HEK293T (cell line): Measurements from ENCODE around the gene IQCC.

ENCODE experiments used
- CTCF ChIA-PET: fragments of 350-600 bp; formaldehyde crosslinking; extraction: SDS; loops from one replicate; lab custom pipeline; 2021; ENCODE audit warnings: antibody characterized with exemption, inconsistent platforms; lab: Yijun Ruan, JAX
- POLR2A ChIA-PET: fragments of 350-600 bp; formaldehyde crosslinking; extraction: SDS; loops from one replicate; lab custom pipeline; 2020; ENCODE audit warnings: antibody characterized with exemption, inconsistent platforms; lab: Yijun Ruan, JAX
- DNase-seq: peaks from one replicate; pipeline ENCODE4 v3.0.0; 2012; ENCODE audit warnings: mixed read lengths; ENCODE audit errors: extremely low spot score
- ARNT ChIP-seq: fragments of 450-650 bp; IDR thresholded peaks from 2 replicates; pipeline ENCODE4 v1.6.1; 2017; ENCODE audit warnings: mild to moderate bottlenecking
- BHLHE40 ChIP-seq: fragments of 450-650 bp; IDR thresholded peaks from 2 replicates; pipeline ENCODE4 v1.6.1; 2016; ENCODE audit warnings: mild to moderate bottlenecking, moderate library complexity, borderline replicate concordance
- CTBP1 ChIP-seq: fragments of 450-650 bp; IDR thresholded peaks from 2 replicates; pipeline ENCODE4 v1.6.1; 2016; ENCODE audit warnings: borderline replicate concordance
- ELF4 ChIP-seq: fragments of 450-650 bp; IDR thresholded peaks from 2 replicates; pipeline ENCODE4 v1.6.1; 2017; ENCODE audit warnings: antibody characterized with exemption
- FOXA1 ChIP-seq: fragments of 450-650 bp; IDR thresholded peaks from 2 replicates; pipeline ENCODE4 v1.6.1; 2016; ENCODE audit warnings: mild to moderate bottlenecking
- FOXK2 ChIP-seq: fragments of 450-650 bp; IDR thresholded peaks from 2 replicates; pipeline ENCODE4 v1.6.1; 2016; ENCODE audit warnings: mild to moderate bottlenecking
- FOXM1 ChIP-seq: fragments of 450-650 bp; IDR thresholded peaks from 2 replicates; pipeline ENCODE4 v1.6.1; 2017; ENCODE audit warnings: mild to moderate bottlenecking, borderline replicate concordance
- HDGF ChIP-seq: fragments of 450-650 bp; IDR thresholded peaks from 2 replicates; pipeline ENCODE4 v1.6.1; 2017; ENCODE audit warnings: antibody characterized with exemption, borderline replicate concordance
- L3MBTL2 ChIP-seq: fragments of 450-650 bp; conservative IDR thresholded peaks from 2 replicates; pipeline ENCODE4 v1.6.1; 2016; ENCODE audit warnings: mild to moderate bottlenecking
- LEF1 ChIP-seq: fragments of 450-650 bp; IDR thresholded peaks from 2 replicates; pipeline ENCODE4 v1.6.1; 2017; ENCODE audit warnings: mild to moderate bottlenecking, borderline replicate concordance
- NFRKB ChIP-seq: fragments of 450-650 bp; IDR thresholded peaks from 2 replicates; pipeline ENCODE4 v1.6.1; 2016; ENCODE audit warnings: mild to moderate bottlenecking, moderate library complexity
- SP1 ChIP-seq: fragments of 450-650 bp; IDR thresholded peaks from 2 replicates; pipeline ENCODE4 v1.6.1; 2017
- SUZ12 ChIP-seq: fragments of 450-650 bp; IDR thresholded peaks from 2 replicates; pipeline ENCODE4 v1.6.1; 2016; ENCODE audit warnings: mild to moderate bottlenecking
- TARDBP ChIP-seq: fragments of 450-650 bp; IDR thresholded peaks from 2 replicates; pipeline ENCODE4 v1.6.1; 2016
- ZNF384 ChIP-seq: fragments of 450-650 bp; IDR thresholded peaks from 2 replicates; pipeline ENCODE4 v1.6.1; 2016
- TF ChIP-seq, protein P1 (sequence below): fragments of 450-650 bp; IDR thresholded peaks from 2 replicates; pipeline ENCODE4 v1.6.1; 2016

IQCC gene

DNA sequence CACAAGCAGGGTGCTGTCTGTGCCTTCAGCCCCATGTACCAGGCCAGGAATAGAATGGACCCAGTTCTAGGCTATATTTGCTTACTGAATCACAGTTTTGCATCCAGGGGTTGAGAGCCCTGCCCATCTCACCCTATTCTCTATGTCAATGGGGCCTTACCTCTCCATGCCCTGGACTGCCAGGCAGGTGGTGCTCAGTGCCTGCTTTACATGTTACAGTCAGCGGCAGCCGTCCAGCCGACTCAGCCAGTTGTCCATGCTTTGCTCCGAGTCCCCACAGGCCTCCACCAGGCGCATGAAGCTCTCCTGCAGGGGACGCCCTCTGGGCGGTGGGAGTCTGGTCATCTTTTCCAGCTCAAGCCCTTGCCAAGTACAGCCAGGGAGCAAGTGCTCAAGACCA is 29.3 kb downstream of the IQCC start:
- POLR2A ChIA-PET = no interaction called here
- CTCF ChIA-PET = interaction anchor here (0.6 kb wide), 1 partner anchor 19 kb away, joined by 5 read pairs; no protein-coding TSS in a partner anchor
- no peak for TF ChIP-seq ELF4
- no peak for TF ChIP-seq ZNF384
- no peak for TF ChIP-seq CTBP1
- no peak for TF ChIP-seq TARDBP
- no peak for TF ChIP-seq SP1
- TF ChIP-seq NFRKB = no peak
- TF ChIP-seq BHLHE40 = no peak
- TF ChIP-seq, protein P1, sequence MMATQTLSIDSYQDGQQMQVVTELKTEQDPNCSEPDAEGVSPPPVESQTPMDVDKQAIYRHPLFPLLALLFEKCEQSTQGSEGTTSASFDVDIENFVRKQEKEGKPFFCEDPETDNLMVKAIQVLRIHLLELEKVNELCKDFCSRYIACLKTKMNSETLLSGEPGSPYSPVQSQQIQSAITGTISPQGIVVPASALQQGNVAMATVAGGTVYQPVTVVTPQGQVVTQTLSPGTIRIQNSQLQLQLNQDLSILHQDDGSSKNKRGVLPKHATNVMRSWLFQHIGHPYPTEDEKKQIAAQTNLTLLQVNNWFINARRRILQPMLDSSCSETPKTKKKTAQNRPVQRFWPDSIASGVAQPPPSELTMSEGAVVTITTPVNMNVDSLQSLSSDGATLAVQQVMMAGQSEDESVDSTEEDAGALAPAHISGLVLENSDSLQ = no peak
- no peak for TF ChIP-seq ARNT
- TF ChIP-seq SUZ12 = no peak
- TF ChIP-seq FOXM1 = no peak
- no peak for TF ChIP-seq FOXA1
- no peak for TF ChIP-seq LEF1
- TF ChIP-seq HDGF = no peak
- TF ChIP-seq L3MBTL2 = no peak
- no peak for DNase-seq

DNA sequence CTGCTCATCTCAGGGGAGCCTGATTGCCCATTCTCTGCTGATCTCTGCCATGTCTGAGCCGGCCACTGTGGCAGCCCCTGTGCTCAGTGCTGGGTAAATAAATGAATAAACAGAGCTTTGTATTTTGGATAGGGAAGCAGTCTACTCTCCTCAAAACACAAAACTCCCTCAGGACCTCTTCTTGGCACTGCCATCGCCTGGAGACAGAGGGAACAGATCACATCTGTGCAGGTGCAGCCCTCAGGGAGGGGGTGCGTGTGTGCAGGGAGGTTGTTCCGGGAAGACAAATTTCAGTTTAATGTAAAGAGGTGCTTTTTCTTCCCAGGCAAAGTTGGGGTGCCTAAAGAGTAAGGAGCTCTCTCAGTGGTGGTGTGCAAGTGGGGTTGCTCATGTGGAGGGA is 33.9 kb downstream of the IQCC start:
- CTCF ChIA-PET = interaction anchor here (0.8 kb wide), 1 partner anchor 9 kb away, joined by 6 read pairs; no protein-coding TSS in a partner anchor
- POLR2A ChIA-PET = interaction anchor here (2.2 kb wide), 1 partner anchor 9 kb away, joined by 8 read pairs; no protein-coding TSS in a partner anchor
- DNase-seq = no peak
- no peak for TF ChIP-seq HDGF
- no peak for TF ChIP-seq CTBP1
- no peak for TF ChIP-seq TARDBP
- TF ChIP-seq NFRKB = no peak
- TF ChIP-seq FOXK2 = no peak
- no peak for TF ChIP-seq FOXM1

DNA sequence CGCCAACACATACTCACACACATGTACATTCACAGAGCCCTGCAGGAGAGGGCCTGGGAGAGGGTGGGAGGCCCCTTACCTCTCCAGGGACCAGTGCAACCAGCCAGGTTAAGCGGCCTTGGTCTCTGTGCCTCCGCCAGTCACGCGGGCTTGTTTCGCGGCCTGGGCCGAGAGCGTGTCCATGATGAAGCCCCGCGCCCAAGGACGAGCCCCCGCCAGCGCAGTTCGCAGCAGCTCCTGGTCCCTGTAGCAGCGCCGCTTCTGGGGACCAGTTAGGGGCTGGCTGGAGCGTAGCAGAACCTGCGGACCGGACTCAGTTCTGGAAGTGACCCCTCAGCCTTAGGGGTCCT is 34.3 kb downstream of the IQCC start:
- ChIA-PET CTCF (interaction anchor here (0.8 kb wide), 1 partner anchor 9 kb away, joined by 6 read pairs; no protein-coding TSS in a partner anchor), POLR2A (interaction anchor here (2.2 kb wide), 1 partner anchor 9 kb away, joined by 8 read pairs; no protein-coding TSS in a partner anchor)
- DNase-seq = no peak
- TF ChIP-seq CTBP1 = no peak
- no peak for TF ChIP-seq FOXM1
- no peak for TF ChIP-seq BHLHE40

DNA sequence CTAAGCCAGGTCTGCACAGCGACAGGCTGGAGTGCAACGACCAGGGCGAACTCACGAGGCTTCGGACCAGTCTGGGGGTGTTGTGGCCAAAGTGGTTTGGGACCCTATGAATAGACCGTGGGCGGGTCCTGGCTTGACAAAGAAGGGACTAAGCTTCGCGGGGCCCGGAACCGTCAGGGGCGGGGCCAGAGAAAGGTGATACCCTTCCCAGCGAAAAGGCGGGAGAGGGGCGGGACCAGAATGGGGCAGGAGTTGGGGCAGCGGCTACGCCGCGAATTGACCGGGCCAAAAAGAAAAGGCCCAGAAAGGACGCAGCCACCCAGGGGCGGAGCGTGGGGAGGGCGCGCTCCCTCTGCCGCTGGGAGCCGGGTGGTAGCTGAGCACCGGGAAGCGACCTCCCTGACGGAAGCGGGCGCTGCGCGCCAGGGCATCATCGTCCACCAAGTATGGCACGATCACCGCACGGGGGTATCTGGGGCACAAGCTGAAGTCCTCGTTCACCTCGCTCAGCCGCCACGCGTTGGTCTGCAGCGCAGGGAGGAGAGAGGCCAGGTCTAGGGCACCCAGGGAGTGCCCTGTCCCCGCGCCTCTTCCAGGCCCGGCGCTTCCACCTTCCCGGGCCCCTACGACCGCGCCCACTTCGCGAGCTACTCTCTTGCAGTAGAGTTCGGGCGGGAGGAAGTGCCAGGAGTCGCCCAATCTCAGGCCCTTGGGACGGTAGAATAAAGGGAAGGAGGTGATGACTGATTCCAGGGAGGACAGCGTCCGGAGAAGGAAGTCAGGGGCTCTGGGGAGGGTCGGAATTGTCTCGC is 34.9 kb downstream of the IQCC start:
- TF ChIP-seq L3MBTL2 = peak; percentile 40; the same call in 1 of the 2 replicates
- TF ChIP-seq, protein P1 = no peak
- ChIA-PET CTCF (interaction anchor here (0.8 kb wide), 1 partner anchor 8 kb away, joined by 6 read pairs; no protein-coding TSS in a partner anchor), POLR2A (interaction anchor here (2.2 kb wide), 1 partner anchor 8 kb away, joined by 8 read pairs; no protein-coding TSS in a partner anchor)
- no peak for DNase-seq

DNA sequence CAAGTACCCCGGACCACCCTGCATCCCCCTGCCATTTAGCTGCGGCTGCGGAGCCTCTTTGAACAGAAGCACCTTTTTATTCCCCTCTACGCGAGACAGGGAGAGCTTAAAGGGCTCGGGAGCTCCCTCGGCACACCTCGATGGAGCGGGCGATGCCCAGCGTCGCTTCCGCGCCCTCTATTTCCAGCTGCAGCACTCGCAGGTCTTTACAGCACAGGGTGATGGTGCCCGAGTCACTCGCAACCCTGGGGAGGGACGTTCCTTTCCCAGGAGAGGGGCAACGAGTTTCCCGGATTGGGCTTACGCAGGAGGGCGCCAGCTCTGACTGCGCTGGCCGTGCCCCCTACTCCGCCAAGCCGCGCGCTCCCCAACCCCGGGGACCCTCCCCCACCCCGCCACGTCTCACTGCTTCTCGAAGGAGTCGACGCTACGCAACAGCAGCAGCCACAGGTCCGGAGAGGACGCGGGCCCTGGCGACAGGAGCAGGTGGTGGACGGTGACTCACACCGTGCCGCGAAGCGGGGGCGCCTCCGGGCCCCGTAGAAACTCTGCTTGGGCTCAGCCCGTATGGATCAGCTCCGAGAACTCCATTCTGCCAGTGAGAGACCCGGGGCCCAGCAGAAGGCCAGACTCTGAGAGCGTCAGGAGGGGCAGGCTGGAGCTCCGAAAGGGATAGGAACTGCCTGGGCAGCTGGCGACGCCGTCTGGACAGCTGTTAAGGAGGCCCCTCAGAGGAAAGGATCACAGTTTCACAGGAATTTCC is 35.7 kb downstream of the IQCC start:
- ChIA-PET CTCF (interaction anchor here (1.8 kb wide), 1 partner anchor 26 kb away, joined by 6 read pairs; no protein-coding TSS in a partner anchor), POLR2A (no interaction called here)
- DNase-seq = no peak
- TF ChIP-seq CTBP1 (no peak), SUZ12 (no peak), ARNT (no peak)

DNA sequence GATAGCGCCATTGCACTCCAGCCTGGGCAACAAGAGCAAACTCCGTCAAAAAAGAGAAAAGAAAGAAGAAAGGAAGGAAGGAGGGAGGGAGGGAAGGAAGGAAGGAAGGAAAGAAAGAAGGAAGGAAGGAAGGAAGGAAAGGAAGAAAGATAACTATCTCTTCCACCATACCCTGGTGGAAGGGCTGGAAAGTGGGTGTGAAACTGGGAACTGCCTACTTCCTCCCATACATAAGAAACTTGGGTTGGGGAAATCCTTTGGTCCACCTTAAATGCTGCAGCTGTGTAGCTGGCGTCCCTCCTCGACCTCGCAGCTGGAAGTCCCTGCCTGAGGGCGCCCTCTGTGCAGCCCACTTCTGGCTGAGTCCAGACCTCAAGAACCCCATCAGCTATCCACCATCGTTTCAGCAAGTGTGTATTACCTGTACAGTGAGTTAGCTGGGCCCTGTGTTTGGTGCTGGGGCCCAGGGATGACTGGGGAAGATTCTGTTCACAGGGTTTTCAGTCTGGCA is 36.9 kb downstream of the IQCC start:
- ChIA-PET POLR2A (no interaction called here), CTCF (interaction anchor here (1.8 kb wide), 1 partner anchor 27 kb away, joined by 6 read pairs; no protein-coding TSS in a partner anchor)
- TF ChIP-seq L3MBTL2 (no peak), FOXK2 (no peak), ELF4 (no peak), BHLHE40 (no peak), LEF1 (no peak), FOXM1 (no peak)
- TF ChIP-seq, protein P1 = no peak
- DNase-seq = no peak
